ENCODE data around the gene HNRNPH2. TPM values are rescaled to one million over a fixed set of nuclear protein-coding genes. Genes with fewer than 3 reads are reported as not detected.

HNRNPH2 gene
- total and polyA plus RNA-seq, 2 experiments from 2014 or later = 59.2 to 80.1 TPM

- Histone ChIP-seq H3K27ac (ENCODE audit: low read depth) (no peak overlapping the region), H3K27me3 (ENCODE audit: insufficient read depth) (no peaks in the 10 kb centered on the region), H3K9me2 (ENCODE audit: insufficient read depth) (no peaks in the 10 kb centered on the region), H4K20me1 (replicated peaks; ENCODE audit: insufficient read depth) (no peaks in the 10 kb centered on the region), H3K4me2 (no peak overlapping the region), H3K4me1 (ENCODE audit: insufficient read depth) (no peaks in the 10 kb centered on the region), H3F3A (replicated peaks; ENCODE audit: low read depth) (no peaks in the 10 kb centered on the region), H3K36me3 (ENCODE audit: insufficient read depth) (no peaks in the 10 kb centered on the region), H3K79me2 (replicated peaks; ENCODE audit: insufficient read depth) (no peaks in the 10 kb centered on the region), H3K4me3 (no peak overlapping the region), H2AFZ (no peak overlapping the region)
- no peaks in the 10 kb centered on the region for H3K36me3 Mint-ChIP-seq (ENCODE audit: low read depth)
- DNase-seq (ENCODE audit: low spot score) (no peak), ATAC-seq (no peak)
- no peak for TF ChIP-seq REST (IDR thresholded peaks at IDR 0.05; ENCODE audit: unreplicated experiment)
- TF ChIP-seq ZNF331 (CRISPR knock-in tag; IDR thresholded peaks at IDR 0.05; ENCODE audit: low read depth) = no peak
- TF ChIP-seq, protein P1, sequence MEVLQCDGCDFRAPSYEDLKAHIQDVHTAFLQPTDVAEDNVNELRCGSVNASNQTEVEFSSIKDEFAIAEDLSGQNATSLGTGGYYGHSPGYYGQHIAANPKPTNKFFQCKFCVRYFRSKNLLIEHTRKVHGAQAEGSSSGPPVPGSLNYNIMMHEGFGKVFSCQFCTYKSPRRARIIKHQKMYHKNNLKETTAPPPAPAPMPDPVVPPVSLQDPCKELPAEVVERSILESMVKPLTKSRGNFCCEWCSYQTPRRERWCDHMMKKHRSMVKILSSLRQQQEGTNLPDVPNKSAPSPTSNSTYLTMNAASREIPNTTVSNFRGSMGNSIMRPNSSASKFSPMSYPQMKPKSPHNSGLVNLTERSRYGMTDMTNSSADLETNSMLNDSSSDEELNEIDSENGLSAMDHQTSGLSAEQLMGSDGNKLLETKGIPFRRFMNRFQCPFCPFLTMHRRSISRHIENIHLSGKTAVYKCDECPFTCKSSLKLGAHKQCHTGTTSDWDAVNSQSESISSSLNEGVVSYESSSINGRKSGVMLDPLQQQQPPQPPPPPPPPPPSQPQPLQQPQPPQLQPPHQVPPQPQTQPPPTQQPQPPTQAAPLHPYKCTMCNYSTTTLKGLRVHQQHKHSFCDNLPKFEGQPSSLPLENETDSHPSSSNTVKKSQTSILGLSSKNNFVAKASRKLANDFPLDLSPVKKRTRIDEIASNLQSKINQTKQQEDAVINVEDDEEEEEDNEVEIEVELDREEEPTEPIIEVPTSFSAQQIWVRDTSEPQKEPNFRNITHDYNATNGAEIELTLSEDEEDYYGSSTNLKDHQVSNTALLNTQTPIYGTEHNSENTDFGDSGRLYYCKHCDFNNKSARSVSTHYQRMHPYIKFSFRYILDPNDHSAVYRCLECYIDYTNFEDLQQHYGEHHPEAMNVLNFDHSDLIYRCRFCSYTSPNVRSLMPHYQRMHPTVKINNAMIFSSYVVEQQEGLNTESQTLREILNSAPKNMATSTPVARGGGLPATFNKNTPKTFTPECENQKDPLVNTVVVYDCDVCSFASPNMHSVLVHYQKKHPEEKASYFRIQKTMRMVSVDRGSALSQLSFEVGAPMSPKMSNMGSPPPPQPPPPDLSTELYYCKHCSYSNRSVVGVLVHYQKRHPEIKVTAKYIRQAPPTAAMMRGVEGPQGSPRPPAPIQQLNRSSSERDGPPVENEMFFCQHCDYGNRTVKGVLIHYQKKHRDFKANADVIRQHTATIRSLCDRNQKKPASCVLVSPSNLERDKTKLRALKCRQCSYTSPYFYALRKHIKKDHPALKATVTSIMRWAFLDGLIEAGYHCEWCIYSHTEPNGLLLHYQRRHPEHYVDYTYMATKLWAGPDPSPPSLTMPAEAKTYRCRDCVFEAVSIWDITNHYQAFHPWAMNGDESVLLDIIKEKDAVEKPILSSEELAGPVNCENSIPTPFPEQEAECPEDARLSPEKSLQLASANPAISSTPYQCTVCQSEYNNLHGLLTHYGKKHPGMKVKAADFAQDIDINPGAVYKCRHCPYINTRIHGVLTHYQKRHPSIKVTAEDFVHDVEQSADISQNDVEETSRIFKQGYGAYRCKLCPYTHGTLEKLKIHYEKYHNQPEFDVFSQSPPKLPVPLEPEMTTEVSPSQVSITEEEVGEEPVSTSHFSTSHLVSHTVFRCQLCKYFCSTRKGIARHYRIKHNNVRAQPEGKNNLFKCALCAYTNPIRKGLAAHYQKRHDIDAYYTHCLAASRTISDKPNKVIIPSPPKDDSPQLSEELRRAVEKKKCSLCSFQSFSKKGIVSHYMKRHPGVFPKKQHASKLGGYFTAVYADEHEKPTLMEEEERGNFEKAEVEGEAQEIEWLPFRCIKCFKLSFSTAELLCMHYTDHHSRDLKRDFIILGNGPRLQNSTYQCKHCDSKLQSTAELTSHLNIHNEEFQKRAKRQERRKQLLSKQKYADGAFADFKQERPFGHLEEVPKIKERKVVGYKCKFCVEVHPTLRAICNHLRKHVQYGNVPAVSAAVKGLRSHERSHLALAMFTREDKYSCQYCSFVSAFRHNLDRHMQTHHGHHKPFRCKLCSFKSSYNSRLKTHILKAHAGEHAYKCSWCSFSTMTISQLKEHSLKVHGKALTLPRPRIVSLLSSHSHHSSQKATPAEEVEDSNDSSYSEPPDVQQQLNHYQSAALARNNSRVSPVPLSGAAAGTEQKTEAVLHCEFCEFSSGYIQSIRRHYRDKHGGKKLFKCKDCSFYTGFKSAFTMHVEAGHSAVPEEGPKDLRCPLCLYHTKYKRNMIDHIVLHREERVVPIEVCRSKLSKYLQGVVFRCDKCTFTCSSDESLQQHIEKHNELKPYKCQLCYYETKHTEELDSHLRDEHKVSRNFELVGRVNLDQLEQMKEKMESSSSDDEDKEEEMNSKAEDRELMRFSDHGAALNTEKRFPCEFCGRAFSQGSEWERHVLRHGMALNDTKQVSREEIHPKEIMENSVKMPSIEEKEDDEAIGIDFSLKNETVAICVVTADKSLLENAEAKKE (CRISPR knock-in tag; IDR thresholded peaks at IDR 0.05) = no peak
- no peaks in the 10 kb centered on the region for H3K27me3 Mint-ChIP-seq (ENCODE audit: insufficient read depth, low read depth, poor library complexity)
- no peak overlapping the region for H3K4me3 Mint-ChIP-seq
- H3K4me1 Mint-ChIP-seq = no peaks in the 10 kb centered on the region
- no peaks in the 10 kb centered on the region for H3K9me3 Mint-ChIP-seq
- H3K27ac Mint-ChIP-seq = no peak overlapping the region
Measured at GRCh38 chrX:101365301-101365795, 42.7 kb upstream of the HNRNPH2 start.
